Cardiac fibroblast (primary cell): ENCODE measurements around the gene PRAMEF5.
"Not testable (repeated sequence)": the region's sequence is repeated elsewhere in the genome, so short reads cannot be mapped to it uniquely, and the experiment has no call there.

Experiments
- DNase-seq, 2 donors: peaks; one replicate each; pipeline versions ENCODE4 v3.0.0 to v3.0.0-alpha.2; 2010; ENCODE audit warnings: low read depth in 2 of 2
- H3K4me3 ChIP-seq, 2 donors: replicated peaks in 1 of 2; 1 replicate in 1 of 2; 2 replicates in 1 of 2; pipeline ENCODE4 v1.5.1; 2011; ENCODE audit warnings: low read depth in 2 of 2, low read length in 2 of 2, mild to moderate bottlenecking in 2 of 2, moderate library complexity in 1 of 2

The PRAMEF5 gene

GRCh38 chr1:13239633-13240032, 14.4 kb upstream of the PRAMEF5 start:
- not testable (repeated sequence) for DNase-seq, H3K4me3 ChIP-seq

- not testable (repeated sequence) for H3K4me3 ChIP-seq, DNase-seq
Measured at GRCh38 chr1:13243536-13244263, 10.3 kb upstream of the PRAMEF5 start.

DNA sequence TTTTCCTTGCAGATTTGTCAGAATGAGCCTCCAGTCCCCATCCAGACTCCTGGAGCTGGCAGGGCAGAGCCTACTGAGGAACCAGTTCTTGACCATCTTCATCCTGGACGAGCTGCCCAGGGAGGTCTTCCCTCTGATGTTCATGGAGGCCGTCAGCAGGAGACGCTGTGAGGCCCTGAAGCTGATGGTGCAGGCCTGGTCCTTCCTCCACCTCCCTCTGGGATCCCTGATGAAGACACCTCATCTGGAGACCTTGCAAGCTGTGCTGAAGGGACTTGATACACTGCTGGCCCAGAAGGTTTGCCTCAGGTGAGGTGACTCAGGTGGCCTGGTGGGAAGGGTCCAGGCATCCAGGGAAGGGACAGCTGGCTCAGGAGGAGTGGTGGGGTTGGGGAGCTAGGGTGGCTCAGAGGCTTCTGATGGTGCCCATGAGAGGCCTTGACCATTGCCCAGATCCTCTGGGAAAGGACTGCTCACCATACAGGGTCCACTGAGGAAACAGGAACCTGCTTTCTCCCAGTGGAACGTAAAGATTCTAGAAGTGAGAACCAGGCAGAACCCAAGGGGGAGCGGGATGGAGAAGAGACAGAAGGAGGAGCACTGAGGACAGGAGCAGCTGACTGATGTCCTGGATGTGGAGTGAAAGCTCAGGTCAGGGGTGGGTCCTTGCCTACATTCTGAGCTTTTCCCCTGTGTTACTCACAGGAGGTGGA, 8.0 kb upstream of the PRAMEF5 start:
- DNase-seq = not testable (repeated sequence)

GRCh38 chr1:13246554-13246871, 7.5 kb upstream of the PRAMEF5 start:
- not testable (repeated sequence) for DNase-seq, H3K4me3 ChIP-seq

More for the DNA sequence above, 8.0 kb upstream of the PRAMEF5 start:
- H3K4me3 ChIP-seq = not testable (repeated sequence)

DNA sequence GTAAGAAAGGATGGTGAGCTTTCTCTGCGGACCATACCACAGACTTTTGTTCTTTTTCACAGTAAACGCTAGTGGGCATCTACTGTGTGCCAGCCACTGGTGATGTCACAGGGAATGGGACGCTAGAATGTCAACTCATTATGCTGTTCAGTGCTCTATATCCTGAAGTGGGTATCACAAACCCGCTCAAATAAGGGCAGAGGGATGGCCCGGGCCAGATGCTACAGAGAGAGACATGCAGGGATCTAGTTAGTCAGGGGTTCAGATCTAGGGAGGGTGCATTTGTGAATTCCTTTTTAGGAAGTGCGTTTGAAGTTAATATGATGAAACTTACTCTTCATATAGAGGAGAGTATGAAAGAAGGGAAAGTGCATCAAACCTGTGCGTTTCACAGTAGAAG, 6.9 kb upstream of the PRAMEF5 start:
- not testable (repeated sequence) for DNase-seq, H3K4me3 ChIP-seq

DNA sequence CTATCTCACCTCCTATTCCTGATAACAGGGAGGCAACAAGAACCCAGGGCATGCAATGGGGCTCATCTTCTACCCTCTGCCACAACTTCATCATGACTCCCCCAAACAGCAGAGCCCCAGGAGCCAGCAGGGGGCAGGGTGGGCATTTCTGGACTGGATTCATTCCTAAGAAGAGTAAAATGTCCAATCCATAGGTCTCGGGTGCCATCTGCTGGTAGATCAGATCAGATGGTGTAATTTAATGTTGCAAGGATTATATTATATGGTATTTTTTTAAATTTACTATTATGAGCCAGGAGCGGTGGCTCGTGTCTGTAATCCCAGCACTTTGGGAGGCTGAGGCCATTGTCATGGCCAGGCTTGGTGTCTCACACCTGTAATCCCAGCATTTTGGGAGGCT, 11.1 kb downstream of the PRAMEF5 start:
- DNase-seq = not testable (repeated sequence)

DNA sequence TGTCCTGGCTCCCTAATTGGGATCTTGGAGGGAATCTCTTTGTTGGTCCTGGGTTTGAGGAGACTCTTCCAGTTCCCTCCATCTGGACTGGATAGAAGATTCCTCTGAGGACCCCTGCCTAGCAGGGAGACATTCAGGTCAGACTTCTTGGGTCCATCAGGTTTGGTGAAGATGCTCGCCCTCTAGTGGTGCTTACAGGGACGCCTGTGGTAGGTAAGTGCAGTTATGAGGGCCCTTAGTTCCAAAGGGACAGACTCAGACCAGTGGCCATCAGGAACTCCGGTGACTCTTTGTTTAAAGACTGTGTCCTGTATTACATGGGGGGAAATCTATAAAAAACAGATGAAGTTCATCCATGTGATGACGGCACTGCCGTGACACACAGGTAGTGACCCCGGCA, 23.0 kb downstream of the PRAMEF5 start:
- not testable (repeated sequence) for DNase-seq, H3K4me3 ChIP-seq

More for the DNA sequence above, 11.1 kb downstream of the PRAMEF5 start:
- H3K4me3 ChIP-seq = not testable (repeated sequence)

DNA sequence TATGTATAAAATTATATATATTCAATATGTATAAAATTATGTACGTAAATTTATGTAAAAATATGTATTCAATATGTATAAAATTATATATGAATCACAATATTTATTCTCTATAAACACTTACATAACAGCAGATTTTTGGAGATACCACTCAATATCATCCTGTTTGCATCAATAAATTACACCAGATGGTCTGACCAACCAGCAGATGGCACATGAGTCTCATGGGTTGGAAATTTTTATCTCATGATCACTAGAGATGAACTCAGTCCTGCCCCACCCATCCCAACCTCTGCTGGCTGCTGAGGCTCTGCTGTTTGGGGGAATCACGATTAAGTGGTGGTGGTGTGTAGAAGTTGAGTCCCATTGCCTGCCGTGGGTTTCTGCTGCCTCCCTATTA, 25.6 kb downstream of the PRAMEF5 start:
- not testable (repeated sequence) for DNase-seq

DNA sequence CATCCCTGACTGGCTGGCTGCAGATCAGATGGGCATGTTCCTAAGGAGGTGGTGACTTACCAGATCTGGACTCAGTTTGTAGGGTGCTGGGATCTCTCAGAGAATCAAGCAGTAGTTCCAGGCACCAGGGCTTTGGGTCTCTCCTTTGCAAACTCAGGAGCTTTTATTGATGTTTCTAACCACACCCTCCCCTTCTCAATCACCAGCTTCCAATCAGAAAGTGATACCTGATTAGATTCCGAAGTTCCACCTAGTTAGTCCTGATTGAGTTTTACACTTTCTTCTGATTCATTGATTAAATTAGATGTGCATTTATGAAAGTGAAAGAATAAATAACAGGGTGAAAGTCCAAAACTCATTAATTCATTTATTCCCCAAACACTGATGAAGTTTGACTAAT, 31.0 kb downstream of the PRAMEF5 start, which contains the start of gene PRAMEF8:
Gene PRAMEF8 (minus strand): TSS at position 101 of the 400 bp plus-strand sequence. CDS start 1,046 bp downstream, outside the sequence.
- not testable (repeated sequence) for DNase-seq, H3K4me3 ChIP-seq

More for the DNA sequence above, 25.6 kb downstream of the PRAMEF5 start:
- H3K4me3 ChIP-seq = not testable (repeated sequence)

- not testable (repeated sequence) for H3K4me3 ChIP-seq, DNase-seq
Measured at GRCh38 chr1:13289030-13289429, 35.0 kb downstream of the PRAMEF5 start.

DNA sequence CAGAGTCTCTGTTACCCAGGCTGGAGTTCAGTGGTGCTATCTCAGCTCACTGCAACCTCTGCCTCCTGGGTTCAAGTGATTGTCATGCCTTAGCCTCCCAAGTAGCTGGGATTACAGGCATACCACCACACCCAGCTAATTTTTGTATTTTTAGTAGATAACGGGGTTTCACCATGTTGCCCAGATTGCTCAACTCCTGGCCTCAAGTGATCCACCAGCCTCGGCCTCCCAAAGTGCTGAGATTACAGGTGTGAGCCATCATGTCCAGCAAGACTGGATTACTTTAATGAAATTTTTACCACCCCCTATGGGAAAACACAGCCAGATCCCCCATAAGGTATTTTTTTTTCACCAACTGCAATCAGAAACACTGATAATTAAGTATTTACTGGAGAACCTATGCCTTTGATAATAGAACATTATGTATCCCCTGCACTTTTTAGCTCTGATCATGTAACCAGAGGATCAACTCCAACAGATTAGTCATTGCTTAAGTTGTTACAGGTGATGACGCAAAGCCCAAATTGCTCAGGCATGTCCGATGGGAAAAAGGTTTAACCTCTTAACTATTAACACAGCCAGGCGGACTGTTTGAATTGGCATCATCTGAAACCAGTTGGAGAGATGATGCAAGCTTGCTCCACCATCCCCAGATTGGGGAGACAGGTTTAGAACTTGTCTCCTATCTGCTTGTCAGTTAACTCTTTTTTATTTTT, 43.4 kb downstream of the PRAMEF5 start:
- DNase-seq, H3K4me3 ChIP-seq: not testable (repeated sequence)

DNA sequence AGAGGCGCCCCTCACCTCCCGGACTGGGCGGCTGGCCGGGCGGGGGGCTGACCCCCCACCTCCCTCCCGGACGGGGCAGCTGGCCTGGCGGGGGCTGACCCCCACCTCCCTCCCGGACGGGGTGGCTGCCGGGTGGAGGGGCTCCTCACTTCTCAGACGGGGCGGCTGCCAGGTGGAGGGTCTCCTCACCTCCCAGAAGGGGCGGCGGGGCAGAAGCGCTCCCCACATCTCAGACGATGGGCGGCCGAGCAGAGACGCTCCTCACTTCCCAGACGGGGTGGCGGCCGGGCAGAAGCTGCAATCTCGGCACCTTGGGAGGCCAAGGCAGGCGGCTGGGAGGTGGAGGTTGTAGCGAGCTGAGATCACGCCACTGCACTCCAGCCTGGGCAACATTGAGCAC, 44.7 kb downstream of the PRAMEF5 start:
- not testable (repeated sequence) for H3K4me3 ChIP-seq, DNase-seq

GRCh38 chr1:13302197-13302596, 48.2 kb downstream of the PRAMEF5 start:
- not testable (repeated sequence) for DNase-seq, H3K4me3 ChIP-seq

DNA sequence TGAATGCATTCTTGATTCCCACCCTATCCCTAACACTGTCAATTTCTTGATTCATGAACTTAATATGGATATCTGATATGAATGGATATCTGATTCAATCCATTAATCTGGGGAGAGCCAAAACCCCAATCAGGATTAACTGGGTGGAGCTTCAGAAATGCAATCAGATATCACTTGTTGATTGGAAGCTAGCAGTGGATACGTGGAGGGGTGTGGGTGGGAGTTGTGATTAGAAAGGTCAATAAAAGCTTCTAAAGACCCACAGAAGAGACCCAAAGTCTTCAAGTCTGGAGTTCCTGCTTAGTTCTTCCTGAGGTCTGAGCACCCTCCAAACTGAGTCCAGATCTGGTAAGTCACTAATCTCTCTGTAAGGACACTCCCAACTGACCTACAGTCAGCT, 49.2 kb downstream of the PRAMEF5 start, which contains the start of gene PRAMEF33:
Gene PRAMEF33 (plus strand): TSS at position 301 of the 400 bp plus-strand sequence. CDS start 2,416 bp downstream, outside the sequence.
- not testable (repeated sequence) for DNase-seq

More for the DNA sequence above, 49.2 kb downstream of the PRAMEF5 start, which contains the start of gene PRAMEF33:
- H3K4me3 ChIP-seq = not testable (repeated sequence)
